ENCODE measurements around the gene CAPN12.

DNA sequence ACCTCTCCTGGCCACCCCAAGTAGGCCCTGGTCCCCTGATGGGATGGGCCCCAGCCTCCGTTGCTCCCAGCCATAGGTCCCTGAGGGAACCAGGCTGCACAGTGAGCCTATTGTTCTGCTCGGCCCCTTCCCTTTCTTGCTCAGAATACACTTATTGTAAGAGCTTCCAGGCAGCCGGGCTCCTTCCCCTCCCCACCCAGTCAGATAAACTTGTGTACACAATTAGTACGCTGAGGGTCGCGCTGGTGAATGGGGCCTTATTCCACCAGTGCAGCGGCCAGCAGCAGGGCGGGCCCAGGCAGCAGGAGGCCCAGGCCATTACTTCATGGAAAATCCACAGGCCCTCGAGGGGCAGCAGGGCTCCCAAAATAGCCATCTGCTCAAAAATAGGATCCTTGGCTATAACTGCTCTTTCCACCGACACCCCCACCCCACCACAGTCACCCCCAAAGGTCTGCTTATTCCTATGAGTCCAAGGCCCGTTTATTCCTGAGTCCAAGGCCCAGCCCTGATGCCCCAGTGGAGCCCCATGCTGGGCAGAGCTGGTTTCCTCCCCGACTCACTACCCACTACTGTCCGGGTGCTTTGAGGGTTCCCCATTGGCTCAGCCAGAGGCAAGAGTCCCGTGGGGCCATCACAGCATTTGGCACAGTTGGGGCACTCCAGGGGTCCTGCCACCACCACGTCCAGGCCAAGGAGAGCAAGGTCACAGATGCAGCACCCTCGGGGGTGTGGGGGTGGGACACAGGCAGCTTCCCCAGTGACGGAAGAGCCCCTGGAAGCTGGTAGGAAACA is 22.1 kb downstream of the CAPN12 start:
- TF ChIP-seq POLR2AphosphoS5 (IDR thresholded peaks at IDR 0.05; ENCODE audit: low read depth, low read length) (no peak), POLR2A (IDR thresholded peaks at IDR 0.05; ENCODE audit: low read depth, low read length) (no peak), TAF1 (IDR thresholded peaks at IDR 0.05; ENCODE audit: low read depth, low read length) (no peak)
